GM12875 (cell line): ENCODE measurements around the gene YIPF4.
"Not testable (repeated sequence)": the region's sequence is repeated elsewhere in the genome, so short reads cannot be mapped to it uniquely, and the experiment has no call there.

Experiments
- H3K4me3 ChIP-seq: one replicate; pipeline ENCODE4 v1.5.1; 2011; ENCODE audit warnings: low read depth, low read length, control low read depth
- CTCF ChIP-seq: IDR thresholded peaks from 2 replicates; pipeline ENCODE4 v1.5.1; 2011; ENCODE audit warnings: low read depth, mild to moderate bottlenecking, control low read depth, inconsistent platforms, low read length, moderate library complexity, borderline replicate concordance; ENCODE audit not compliant: insufficient read depth

The YIPF4 gene

GRCh38 chr2:32357318-32358110 is 79.8 kb downstream of the YIPF4 start:
- peak overlapping the region; percentile 97 for H3K4me3 ChIP-seq
- no peak for TF ChIP-seq CTCF

- peak overlapping the region; percentile 97 for H3K4me3 ChIP-seq
- no peak for TF ChIP-seq CTCF
Measured at GRCh38 chr2:32358111-32358482, 80.4 kb downstream of the YIPF4 start.

GRCh38 chr2:32360416-32360815 is 82.7 kb downstream of the YIPF4 start:
- H3K4me3 ChIP-seq = no peak overlapping the region
- no peak for TF ChIP-seq CTCF

GRCh38 chr2:32362997-32363396 is 85.3 kb downstream of the YIPF4 start:
- not testable (repeated sequence) for H3K4me3 ChIP-seq

- no peak for TF ChIP-seq CTCF
- H3K4me3 ChIP-seq = no peak overlapping the region
Measured at GRCh38 chr2:32363597-32363996, 85.9 kb downstream of the YIPF4 start.

- H3K4me3 ChIP-seq = not testable (repeated sequence)
Measured at GRCh38 chr2:32364290-32364689, 86.6 kb downstream of the YIPF4 start.

GRCh38 chr2:32365679-32366078 is 88.0 kb downstream of the YIPF4 start:
- not testable (repeated sequence) for H3K4me3 ChIP-seq
